HG03342 (cell line): Measurements from ENCODE around the gene TACR1.
"Not testable (repeated sequence)": the region's sequence is repeated elsewhere in the genome, so short reads cannot be mapped to it uniquely, and the experiment has no call there.

Experiments
- ATAC-seq: cut with Tn5 transposase; IDR thresholded peaks from one replicate; pipeline ENCODE4 v1.9.1; 2021; ENCODE audit warnings: mild to moderate bottlenecking, moderate library complexity; ENCODE audit not compliant: unreplicated experiment

TACR1 gene

GRCh38 chr2:75147884-75148283 lies 51.4 kb downstream of the TACR1 start:
- not testable (repeated sequence) for ATAC-seq

DNA sequence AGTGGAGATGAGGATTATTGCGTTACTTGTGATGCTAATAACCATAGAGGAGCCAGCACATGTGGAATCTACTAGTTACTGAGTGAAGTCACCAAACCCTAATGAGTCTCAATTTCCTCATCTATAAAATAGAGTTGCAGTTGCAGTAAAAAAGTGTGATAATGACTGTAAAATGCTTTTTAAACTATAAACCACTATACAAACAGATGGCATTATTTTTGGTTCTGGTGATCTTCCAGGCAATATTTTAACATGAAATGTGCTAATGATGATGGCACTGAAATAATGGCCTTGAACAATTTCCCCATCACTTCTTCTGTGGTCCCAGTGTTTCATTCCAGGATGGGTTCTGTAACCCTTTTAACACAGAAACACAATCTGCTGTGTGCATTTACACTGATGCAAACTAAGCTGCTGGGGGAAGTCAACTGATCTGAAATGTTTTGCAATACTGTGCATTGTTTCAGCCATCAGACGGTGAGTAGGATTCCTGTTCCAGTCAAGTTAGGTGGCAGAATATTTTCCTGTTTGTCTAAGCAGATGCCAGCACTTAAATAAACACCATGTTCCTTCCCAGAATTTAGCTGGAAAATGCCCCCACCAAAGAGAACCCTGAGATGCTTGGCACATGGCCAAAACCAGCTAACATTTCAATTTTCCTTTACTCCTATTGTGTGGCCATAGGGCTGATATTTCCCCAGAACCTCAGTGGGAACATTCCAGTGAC lies 52.6 kb downstream of the TACR1 start:
- no peak for ATAC-seq

GRCh38 chr2:75146221-75146605 lies 53.1 kb downstream of the TACR1 start:
- ATAC-seq, result not testable (repeated sequence)

- no peak for ATAC-seq
Measured at GRCh38 chr2:75142081-75142480, 57.2 kb downstream of the TACR1 start.

DNA sequence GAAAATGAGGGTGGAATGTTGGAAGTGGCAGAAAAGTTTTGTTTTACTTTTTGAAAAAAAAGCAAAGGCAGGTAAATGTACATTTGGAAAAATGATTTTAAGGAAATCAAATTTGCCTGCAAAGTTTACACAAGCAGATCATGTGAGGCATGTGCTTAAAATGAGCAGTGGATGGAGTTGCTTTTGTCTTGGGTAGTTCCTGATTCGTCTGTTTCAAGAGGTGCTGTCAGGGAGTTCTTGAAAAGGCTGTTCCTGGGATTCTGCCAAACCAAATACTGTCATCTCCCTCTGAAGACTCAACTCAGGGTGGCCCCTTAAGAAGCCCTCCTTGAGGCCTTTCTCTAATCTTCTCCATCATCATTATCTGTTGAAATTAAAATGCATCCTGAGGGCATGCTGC lies 59.0 kb downstream of the TACR1 start:
- no peak for ATAC-seq

DNA sequence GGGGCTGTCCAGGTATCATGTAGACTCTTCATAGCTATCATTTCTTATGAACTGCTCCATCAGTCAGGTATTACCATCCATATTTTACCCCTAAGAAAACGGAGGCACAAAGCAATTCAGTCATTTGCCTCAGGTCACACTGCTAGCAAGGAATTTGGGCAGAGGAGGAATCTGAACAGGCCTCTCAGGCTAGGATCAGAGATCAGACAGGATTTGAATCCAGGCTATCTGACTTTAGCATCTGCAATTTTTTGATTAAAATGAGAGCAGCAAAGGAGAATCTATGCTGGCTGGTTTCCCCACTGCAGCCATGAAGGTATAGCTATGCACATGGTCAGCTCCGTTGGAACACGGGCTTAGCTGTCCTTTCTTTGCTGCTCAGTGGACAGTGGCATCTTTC lies 60.1 kb downstream of the TACR1 start:
- no peak for ATAC-seq

DNA sequence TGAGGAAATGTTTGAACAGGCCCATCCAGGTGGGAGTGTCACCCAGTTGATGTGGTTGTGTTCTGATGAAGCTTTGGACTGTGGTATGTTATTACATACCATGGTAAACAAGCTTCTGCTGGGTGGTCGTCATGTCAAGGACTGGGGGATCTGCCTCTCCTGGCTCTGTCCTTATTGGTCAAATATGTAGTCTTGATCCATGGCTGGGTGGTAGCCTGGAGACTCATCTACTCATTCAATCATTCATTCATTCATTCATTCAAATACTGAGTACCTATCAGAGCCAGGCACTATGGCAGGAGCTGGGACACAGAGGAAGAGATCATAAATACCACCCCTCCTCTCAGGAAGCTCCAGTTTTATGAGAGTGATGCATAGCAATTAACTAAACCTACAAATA lies 60.8 kb downstream of the TACR1 start:
- no peak for ATAC-seq

GRCh38 chr2:75135776-75136400 lies 63.4 kb downstream of the TACR1 start:
- no peak for ATAC-seq

DNA sequence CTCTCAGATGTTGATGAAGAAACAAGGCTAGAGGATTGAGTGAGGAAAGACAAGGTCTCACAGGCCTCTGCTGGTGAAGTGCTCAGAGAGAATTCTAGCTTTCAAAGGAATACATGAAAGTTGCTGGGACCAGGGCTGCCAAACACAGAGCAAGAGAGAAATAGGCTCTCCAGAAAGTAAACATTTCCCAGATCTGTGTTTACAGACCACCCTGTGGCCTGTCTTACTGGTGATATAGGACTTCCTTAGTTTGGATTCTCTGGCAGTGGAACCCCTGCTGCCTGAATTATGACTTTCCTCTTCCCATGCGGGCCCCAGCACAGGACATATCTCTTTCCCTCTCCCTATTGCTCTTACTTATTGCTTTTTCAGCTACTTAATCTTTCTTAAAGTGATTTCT lies 64.5 kb downstream of the TACR1 start:
- ATAC-seq, result no peak

DNA sequence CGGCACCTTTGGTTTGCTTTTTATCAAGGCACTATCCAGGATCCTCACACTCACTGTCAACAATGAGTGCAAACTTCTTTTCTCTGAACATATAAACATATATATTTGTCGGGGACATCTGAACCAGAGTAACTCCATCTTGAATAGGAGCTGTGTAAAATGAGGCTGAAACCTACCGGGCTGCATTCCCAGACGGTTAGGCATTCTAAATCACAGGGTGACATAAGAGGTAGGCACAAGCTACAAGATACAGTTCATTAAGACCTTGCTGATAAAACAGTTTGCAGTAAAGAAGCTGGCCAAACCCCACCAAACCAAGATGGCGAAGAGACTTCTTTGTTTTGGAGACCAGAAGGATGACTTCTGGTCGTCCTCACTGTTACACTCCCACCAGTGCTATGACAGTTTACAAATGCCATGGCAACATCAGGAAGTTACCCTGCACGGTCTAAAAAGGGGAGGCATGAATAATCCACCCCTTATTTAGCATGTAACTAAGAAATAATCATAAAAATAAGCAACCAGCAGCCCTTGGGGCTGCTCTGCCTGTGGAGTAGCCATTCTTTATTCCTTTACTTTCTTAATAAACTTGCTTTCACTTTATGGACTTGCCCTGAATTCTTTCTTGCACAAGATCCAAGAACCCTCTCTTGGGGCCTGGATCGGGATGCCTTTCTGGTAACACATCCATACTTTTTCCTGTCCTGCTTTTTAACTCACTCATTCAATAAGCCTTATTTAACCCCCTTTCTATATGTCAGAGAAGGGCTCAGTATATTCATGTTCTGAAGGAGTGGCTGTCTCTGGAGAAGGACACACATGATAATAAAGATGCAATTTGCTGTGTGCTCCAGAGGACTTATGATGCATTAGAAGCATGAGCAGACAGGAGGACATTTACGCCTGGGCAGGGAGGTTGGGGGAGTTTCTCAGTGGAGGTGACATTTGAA lies 65.4 kb downstream of the TACR1 start:
- no peak for ATAC-seq

DNA sequence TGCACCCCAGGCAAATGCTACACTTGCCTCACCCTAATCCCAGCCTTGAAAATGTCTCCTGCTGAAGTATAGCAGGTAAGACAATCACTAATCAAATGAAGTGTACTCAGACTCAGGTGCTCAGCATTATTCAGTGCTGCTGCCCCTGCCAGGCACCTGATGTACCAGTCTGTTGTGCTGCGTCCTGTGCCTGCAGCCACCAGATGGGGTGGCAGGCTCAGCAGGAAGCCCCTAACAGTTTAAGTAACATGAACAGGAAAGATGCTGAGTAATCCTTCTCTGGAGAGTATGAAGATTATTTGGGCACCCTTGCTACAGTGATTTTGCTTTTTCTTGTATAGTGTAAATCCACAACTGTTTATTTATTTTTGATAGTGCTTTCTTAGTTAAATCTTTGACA lies 69.1 kb downstream of the TACR1 start:
- ATAC-seq, result no peak

DNA sequence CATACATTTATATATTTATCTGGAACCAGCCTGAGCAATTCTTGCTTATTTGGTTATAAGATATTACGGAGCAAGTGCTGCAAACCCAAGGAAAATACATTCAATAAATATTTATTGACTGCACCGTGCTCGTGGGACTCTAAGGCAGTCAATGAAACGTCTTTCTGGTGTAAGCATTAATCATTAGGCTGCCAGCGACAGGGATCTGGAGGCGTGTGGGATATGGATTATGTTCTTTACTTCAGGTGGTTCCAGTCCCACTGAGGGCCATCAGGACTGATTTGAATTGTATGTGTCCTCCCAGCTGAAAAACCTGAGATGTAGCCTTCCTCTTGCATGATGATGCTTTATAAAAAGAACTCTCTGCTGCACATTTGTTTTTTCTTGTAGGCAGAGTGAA lies 75.4 kb downstream of the TACR1 start:
- no peak for ATAC-seq

GRCh38 chr2:75113231-75113869 lies 86.0 kb downstream of the TACR1 start:
- no peak for ATAC-seq

DNA sequence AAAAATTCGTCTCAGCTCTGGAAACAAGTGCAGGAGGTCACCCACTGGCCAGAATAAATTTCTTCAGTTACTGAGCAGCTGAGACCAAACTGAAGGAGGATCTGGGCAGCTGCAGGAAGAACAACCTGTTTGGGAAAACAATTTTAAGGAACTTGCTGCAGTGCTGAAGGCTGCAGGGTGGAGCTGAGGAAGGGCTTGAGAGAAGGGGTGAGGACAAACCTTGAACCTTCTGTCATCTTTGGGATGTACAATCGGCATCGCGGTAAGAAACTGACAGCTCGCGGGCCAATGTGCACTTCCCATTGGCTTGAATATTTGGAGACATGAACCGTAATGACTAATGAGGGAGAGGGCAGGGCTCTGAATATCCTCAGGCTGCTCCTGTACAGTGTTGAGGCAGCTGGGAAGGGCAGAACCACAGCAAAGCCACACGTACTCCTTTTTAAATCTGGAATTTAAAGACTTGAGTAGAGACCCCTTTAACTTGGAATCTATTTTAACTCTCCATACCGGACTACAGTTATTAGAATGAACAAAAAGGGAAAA lies 90.3 kb downstream of the TACR1 start:
- no peak for ATAC-seq

DNA sequence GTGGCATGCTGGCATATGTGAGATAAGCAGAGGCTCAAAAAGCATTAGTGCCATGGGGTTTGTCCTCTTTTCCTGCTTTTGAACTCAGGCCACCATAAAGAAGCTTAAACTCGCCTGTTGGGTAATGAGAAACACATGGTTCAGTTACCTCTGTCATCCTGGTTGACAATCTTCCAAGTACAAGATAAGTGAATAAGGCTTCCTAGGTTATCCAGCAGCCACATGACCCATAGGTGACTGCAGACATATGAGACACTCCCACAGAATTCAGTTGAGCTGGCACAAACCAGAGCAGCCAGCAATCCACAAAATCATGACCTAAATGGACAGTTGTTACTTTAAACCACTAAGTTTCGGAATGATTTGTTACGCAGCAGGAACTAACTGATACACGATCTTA lies 97.3 kb downstream of the TACR1 start:
- ATAC-seq, result no peak

- ATAC-seq, result no peak
Measured at GRCh38 chr2:75100801-75101151, 98.5 kb downstream of the TACR1 start.

- ATAC-seq, result no peak
Measured at GRCh38 chr2:75100011-75100800, 99.1 kb downstream of the TACR1 start.

DNA sequence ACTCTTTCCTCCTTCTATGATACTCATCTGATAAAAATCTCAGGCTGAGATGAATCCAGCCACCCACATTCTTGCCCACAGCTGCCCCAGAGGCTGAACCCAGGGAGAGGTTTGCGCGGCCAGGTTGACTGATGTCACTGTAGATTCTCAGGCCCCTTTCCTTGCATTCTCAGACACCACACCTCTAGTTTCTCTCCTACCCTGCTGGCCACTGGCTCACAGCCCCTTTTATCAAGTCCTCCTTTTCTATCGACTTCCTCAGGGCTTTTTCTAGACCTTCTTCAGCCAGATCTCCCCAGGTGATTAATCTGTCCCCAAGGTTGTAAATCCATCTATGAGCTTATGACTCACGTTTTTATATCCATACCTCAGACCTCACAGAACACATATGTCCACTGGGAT lies 99.8 kb downstream of the TACR1 start:
- no peak for ATAC-seq

DNA sequence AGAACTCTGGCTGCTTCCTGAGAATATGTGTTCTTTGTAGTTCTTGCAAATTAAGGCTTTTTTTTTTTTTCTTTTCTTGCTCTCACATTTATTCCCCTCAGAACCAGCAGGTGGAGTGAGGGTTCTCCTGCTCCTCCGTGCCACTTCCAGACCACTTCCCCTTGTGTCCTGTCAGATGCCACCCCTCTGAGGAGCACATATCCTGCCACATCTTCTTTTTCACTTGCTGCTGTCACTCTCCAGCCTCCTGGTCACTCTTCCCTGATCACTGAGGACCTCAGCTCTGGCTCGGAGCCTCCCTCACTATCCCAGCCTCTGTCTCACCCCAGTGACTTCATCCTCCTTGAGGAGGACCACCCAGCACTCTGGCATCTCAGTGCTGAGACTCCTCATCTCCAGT lies 100.5 kb downstream of the TACR1 start:
- ATAC-seq, result no peak

GRCh38 chr2:75097831-75098230 lies 101.5 kb downstream of the TACR1 start:
- no peak for ATAC-seq
